ENCODE measurements around the gene PIP5K1A. TPM values are rescaled to one million over a fixed set of nuclear protein-coding genes. Genes with fewer than 3 reads are reported as not detected.
A peak's percentile ranks its signal among the peaks of the same experiment; 100 is the strongest.

Gene PIP5K1A
- total and polyA plus RNA-seq, 12 donors = 28.8 to 61.7 (median 46.5) TPM

- no peaks in the 10 kb centered on the region for H3K27me3 ChIP-seq
- WGBS, 4 donors = 14 to 31% (median 21%) methylated on average over 11 of the region's 11 CpGs
- peaks cover 14 to 22% of the 10 kb centered on the region in 2 donors for H3K4me1 ChIP-seq (replicated peaks in 1 of 2)
- peaks cover 0 to 46% of the 10 kb centered on the region in 2 donors for H3K36me3 ChIP-seq (replicated peaks in 1 of 2)
- peak overlapping the region in 3 of 4 donors; percentile 36 to 75 (median 69) for H3K4me3 ChIP-seq
- peak overlapping the region; percentile 58 to 89 (median 65) for H3K27ac ChIP-seq
- intact Hi-C loops (cut with DNase I) = no loop called here
- H3K9me3 ChIP-seq (replicated peaks in 1 of 3) = no peaks in the 10 kb centered on the region
- DNase-seq = no peak
- TF ChIP-seq, protein P1, sequence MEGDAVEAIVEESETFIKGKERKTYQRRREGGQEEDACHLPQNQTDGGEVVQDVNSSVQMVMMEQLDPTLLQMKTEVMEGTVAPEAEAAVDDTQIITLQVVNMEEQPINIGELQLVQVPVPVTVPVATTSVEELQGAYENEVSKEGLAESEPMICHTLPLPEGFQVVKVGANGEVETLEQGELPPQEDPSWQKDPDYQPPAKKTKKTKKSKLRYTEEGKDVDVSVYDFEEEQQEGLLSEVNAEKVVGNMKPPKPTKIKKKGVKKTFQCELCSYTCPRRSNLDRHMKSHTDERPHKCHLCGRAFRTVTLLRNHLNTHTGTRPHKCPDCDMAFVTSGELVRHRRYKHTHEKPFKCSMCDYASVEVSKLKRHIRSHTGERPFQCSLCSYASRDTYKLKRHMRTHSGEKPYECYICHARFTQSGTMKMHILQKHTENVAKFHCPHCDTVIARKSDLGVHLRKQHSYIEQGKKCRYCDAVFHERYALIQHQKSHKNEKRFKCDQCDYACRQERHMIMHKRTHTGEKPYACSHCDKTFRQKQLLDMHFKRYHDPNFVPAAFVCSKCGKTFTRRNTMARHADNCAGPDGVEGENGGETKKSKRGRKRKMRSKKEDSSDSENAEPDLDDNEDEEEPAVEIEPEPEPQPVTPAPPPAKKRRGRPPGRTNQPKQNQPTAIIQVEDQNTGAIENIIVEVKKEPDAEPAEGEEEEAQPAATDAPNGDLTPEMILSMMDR (IDR thresholded peaks at IDR 0.05) = no peak
- TF ChIP-seq POLR2A (IDR thresholded peaks at IDR 0.05) = peak in 1 of 2 donors; percentile 9
Measured at GRCh38 chr1:151164732-151165280, 33.5 kb upstream of the PIP5K1A start.

- WGBS, 4 donors = 1 to 9% (median 7%) methylated on average over 9 to 15 of the region's 15 CpGs
- intact Hi-C loops (cut with DNase I) = no loop called here
- TF ChIP-seq, protein P1 (IDR thresholded peaks at IDR 0.05) = no peak
- TF ChIP-seq POLR2A (IDR thresholded peaks at IDR 0.05) = no peak
- Histone ChIP-seq H3K4me3 (peak overlapping the region; percentile 36 to 75 (median 56)), H3K9me3 (replicated peaks in 1 of 3) (no peaks in the 10 kb centered on the region), H3K36me3 (replicated peaks in 1 of 2) (peaks cover 0 to 48% of the 10 kb centered on the region in 2 donors), H3K4me1 (replicated peaks in 1 of 2) (peaks cover 14 to 22% of the 10 kb centered on the region in 2 donors), H3K27ac (peak overlapping the region; percentile 58 to 89 (median 65)), H3K27me3 (no peaks in the 10 kb centered on the region)
- peak; percentile 49 to 80 (median 57) for DNase-seq
Measured at GRCh38 chr1:151165281-151165737, 33.0 kb upstream of the PIP5K1A start.

DNA sequence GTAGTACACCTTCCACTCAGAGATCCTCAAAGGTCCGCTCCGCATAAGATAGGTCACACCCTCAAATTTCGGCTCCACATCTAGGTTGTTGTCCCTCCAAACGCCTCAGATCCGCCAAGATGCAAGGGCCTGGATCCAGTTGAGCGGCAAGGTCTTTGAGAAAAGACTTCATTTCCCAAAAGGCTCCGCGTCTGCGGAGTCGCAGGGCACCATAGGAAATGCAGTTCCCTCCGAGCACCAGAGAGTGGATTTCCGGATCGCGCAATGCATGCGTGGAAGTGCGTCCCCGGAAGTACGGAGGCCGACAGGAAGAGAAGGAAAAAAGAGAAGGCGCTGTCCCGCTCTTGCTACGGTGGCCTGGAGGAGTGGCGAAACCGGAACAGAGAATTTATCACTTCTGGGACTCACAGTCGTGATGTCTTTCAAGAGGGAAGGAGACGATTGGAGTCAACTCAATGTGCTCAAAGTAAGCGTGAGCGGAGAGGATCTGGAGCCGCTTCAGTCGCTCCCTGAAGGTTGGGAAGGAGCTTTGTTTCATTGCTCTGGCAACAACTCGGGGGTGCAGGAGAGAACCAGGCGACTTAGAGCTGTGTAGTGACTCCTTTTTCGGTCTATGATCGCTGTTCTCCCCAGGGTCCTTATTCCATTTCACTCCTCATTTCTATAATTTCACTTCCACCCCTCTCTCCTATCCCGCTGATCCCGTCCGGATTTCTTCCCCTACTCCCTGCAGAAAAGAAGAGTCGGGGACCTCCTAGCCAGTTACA lies 32.4 kb upstream of the PIP5K1A start, which contains the start of the genes LYSMD1 and SCNM1:
LYSMD1 (minus strand) TSS at position 165 of the 767 bp plus-strand sequence. CDS start 644 bp downstream, outside the sequence.
SCNM1 (plus strand) TSS at position 407 of the 767 bp plus-strand sequence; CDS start at position 416, 9 bp downstream.
- Histone ChIP-seq H3K36me3 (replicated peaks in 1 of 2) (peaks cover 0 to 46% of the 10 kb centered on the region in 2 donors), H3K4me3 (peak within 1 kb of the TSS; percentile 43 to 75 (median 69)), H3K4me1 (replicated peaks in 1 of 2) (peaks cover 14 to 22% of the 10 kb centered on the region in 2 donors), H3K27me3 (no peaks in the 10 kb centered on the region), H3K9me3 (replicated peaks in 1 of 3) (no peaks in the 10 kb centered on the region), H3K27ac (peak within 1 kb of the TSS; percentile 58 to 89 (median 65))
- intact Hi-C loops (cut with DNase I) = no loop called here
- peak; percentile 97 to 99 (median 98) for DNase-seq
- TF ChIP-seq, protein P1 (IDR thresholded peaks at IDR 0.05) = peak in 5 of 6 experiments; percentile 14 to 45 (median 36)
- peak in 1 of 2 donors; percentile 43 for TF ChIP-seq POLR2A (IDR thresholded peaks at IDR 0.05)
- WGBS, 4 donors = 0 to 1% (median 0%) methylated on average over 32 to 38 of the region's 38 CpGs

DNA sequence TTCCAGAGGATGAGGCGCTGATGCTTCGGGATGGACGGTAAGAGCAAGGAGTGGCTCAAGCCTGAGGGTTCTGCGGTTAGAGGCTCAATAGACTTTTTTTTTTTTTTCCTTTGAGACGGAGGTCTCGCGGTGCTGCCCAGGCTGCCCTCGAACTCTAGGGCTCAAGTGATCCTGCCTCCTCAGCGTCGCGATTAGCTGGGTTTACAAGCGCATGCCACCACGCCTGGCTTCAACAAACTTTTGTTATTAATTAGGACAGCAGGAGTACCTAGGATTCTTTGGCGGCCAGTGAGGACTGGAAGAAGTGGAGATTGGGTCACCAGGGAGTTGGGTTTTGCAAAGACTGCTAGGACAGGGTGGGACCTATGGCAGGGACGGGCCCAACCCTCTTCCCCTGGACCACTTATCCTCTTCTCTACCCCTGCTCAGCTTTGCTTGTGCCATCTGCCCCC lies 31.8 kb upstream of the PIP5K1A start:
- no peaks in the 10 kb centered on the region for H3K9me3 ChIP-seq (replicated peaks in 1 of 3)
- peaks cover 14 to 22% of the 10 kb centered on the region in 2 donors for H3K4me1 ChIP-seq (replicated peaks in 1 of 2)
- peak overlapping the region in 4 of 5 donors; percentile 45 to 83 (median 74) for H3K27ac ChIP-seq
- intact Hi-C loops (cut with DNase I) = no loop called here
- 2 to 5% (median 4%) methylated on average over 15 of the region's 15 CpGs for WGBS, 4 donors
- no peak for TF ChIP-seq POLR2A (IDR thresholded peaks at IDR 0.05)
- TF ChIP-seq, protein P1 (IDR thresholded peaks at IDR 0.05) = no peak
- DNase-seq = peak in 2 of 7 donors; percentile 29 to 40
- peak overlapping the region; percentile 20 to 75 (median 69) for H3K4me3 ChIP-seq
- H3K27me3 ChIP-seq = no peaks in the 10 kb centered on the region
- peaks cover 0 to 46% of the 10 kb centered on the region in 2 donors for H3K36me3 ChIP-seq (replicated peaks in 1 of 2)

All from adrenal gland (tissue), 12 donors.